Esophagus squamous epithelium (tissue), 5 donors: ENCODE measurements around the gene LIPC. TPM values are rescaled to one million over a fixed set of nuclear protein-coding genes. Genes with fewer than 3 reads are reported as not detected.

Source experiments
- DNase-seq: peaks from one replicate; lab custom pipeline; 2025; lab: John Stamatoyannopoulos, UW
- H3K27ac ChIP-seq, 4 donors: fragments of 200-600 bp; sonication (generic); one replicate each; pipeline ENCODE4 v1.5.1; 2016 to 2019; ENCODE audit warnings: mild to moderate bottlenecking in 1 of 4
- H3K27me3 ChIP-seq, 4 donors: fragments of 200-600 bp; sonication (generic); 1 replicate in 3 of 4; 2 replicates in 1 of 4; pipeline versions ENCODE4 v1.5.1 to v1.6.0; 2017 to 2021; ENCODE audit warnings: antibody characterized with exemption in 1 of 4
- H3K36me3 ChIP-seq, 3 donors: fragments of 200-600 bp; sonication (generic); one replicate each; pipeline ENCODE4 v1.5.1; 2016 to 2019
- H3K4me1 ChIP-seq, 3 donors: fragments of 200-600 bp; sonication (generic); one replicate each; pipeline ENCODE4 v1.5.1; 2017 to 2019
- H3K4me3 ChIP-seq, 4 donors: fragments of 200-600 bp; sonication (generic); 1 replicate in 3 of 4; 2 replicates in 1 of 4; pipeline ENCODE4 v1.5.1; 2016 to 2019; ENCODE audit warnings: mild to moderate bottlenecking in 2 of 4, moderate library complexity in 1 of 4
- H3K9me3 ChIP-seq, 3 donors: fragments of 200-600 bp; sonication (generic); one replicate each; pipeline ENCODE4 v1.5.1; 2016 to 2019
- POLR2A ChIP-seq, 4 donors: fragments of 450-650 bp; IDR thresholded peaks; one replicate each; pipeline ENCODE4 v1.6.1; 2017; ENCODE audit warnings: antibody characterized with exemption in 4 of 4, mild to moderate bottlenecking in 4 of 4, moderate library complexity in 3 of 4
- WGBS, 2 donors: methylation state at CpG; one replicate each; pipeline ENCODE4 v1.1.5; 2018; 5-methylcytosine and 5-hydroxymethylcytosine counted together
- intact Hi-C: fragments of 100-400 bp; cut with DNase I; formaldehyde crosslinking; loops from one replicate; pipeline ENCODE4 v1.15.0; 2022
- total RNA-seq, 4 donors: library from RNA; depleted of rRNA; stranded (reverse); fragments of >200 nt; gene quantifications; one replicate each; pipeline ENCODE4 v1.1.0, GENCODE V29; 2016
- TF ChIP-seq, protein P1 (sequence below), 6 experiments: fragments of 450-650 bp in 4 of 6; fragments of 200-600 bp in 2 of 6; sonication (generic) in 2 of 6; IDR thresholded peaks; one replicate each; pipeline ENCODE4 v1.5.1; 2016 to 2019; ENCODE audit warnings: antibody characterized with exemption in 6 of 6, mild to moderate bottlenecking in 4 of 6, moderate library complexity in 4 of 6
- donor health status: DM: yes; HTN: yes; CAD: no.

The LIPC gene
- 1 to 10 TPM in 1 of 4 donors, under 1 TPM in 2, not detected in 1; 0.27 to 1.1 (median 0.38) TPM for total RNA-seq

DNA sequence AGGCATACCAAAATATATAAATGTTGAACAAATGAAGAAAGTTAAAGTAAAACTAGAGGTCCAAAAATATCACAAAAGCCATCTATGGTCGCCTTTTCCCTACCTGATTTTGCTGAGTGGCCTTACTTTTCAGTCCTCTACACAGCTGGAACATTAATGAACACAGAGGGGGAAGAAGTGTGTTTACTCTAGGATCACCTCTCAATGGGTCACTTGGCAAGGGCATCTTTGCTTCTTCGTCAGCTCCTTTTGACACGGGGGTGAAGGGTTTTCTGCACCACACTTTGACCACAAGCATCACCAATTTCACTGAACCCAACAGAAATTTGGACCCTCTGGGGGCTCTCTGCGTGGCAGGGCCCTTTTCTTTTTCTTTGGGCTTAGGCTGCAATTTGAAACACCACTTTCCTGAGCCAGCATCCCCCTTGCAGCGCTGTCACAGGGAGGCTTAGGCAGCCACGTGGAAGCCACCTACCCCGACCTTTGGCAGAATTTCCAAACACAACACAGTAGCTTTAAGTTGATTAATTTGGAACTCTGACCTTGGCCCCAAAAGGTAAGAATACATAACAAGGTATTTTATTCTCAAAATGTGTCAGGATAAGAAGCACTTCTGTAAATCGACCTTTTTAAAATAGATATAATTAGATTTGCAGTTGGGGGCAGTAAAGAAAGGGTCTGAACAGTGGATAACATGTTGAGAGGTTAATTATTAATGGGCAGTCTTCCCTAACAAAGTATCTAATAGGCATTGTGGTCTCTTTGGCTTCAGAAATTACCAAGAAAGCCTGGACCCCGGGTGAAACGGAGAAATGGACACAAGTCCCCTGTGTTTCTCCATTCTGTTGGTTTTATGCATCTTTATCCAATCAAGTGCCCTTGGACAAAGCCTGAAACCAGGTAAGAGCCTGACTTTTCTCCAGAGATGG is at the start of gene LIPC:
LIPC (plus strand) TSS at position 771 of the 929 bp plus-strand sequence; CDS start at position 813, 42 bp downstream.
- WGBS, 2 donors, result 70 to 79% methylated on average over 10 of the region's 10 CpGs
- Histone ChIP-seq H3K9me3 (no peaks in the 10 kb centered on the region), H3K4me3 (no peak within 1 kb of the TSS), H3K36me3 (no peaks in the 10 kb centered on the region), H3K4me1 (peaks cover 0 to 17% (median 5%) of the 10 kb centered on the region in 3 donors), H3K27me3 (no peaks in the 10 kb centered on the region), H3K27ac (no peak within 1 kb of the TSS)
- intact Hi-C loops, result no loop called here
- TF ChIP-seq, protein P1, sequence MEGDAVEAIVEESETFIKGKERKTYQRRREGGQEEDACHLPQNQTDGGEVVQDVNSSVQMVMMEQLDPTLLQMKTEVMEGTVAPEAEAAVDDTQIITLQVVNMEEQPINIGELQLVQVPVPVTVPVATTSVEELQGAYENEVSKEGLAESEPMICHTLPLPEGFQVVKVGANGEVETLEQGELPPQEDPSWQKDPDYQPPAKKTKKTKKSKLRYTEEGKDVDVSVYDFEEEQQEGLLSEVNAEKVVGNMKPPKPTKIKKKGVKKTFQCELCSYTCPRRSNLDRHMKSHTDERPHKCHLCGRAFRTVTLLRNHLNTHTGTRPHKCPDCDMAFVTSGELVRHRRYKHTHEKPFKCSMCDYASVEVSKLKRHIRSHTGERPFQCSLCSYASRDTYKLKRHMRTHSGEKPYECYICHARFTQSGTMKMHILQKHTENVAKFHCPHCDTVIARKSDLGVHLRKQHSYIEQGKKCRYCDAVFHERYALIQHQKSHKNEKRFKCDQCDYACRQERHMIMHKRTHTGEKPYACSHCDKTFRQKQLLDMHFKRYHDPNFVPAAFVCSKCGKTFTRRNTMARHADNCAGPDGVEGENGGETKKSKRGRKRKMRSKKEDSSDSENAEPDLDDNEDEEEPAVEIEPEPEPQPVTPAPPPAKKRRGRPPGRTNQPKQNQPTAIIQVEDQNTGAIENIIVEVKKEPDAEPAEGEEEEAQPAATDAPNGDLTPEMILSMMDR (IDR thresholded peaks at IDR 0.05), result no peak
- no peak for TF ChIP-seq POLR2A (IDR thresholded peaks at IDR 0.05)
- no peak for DNase-seq

DNA sequence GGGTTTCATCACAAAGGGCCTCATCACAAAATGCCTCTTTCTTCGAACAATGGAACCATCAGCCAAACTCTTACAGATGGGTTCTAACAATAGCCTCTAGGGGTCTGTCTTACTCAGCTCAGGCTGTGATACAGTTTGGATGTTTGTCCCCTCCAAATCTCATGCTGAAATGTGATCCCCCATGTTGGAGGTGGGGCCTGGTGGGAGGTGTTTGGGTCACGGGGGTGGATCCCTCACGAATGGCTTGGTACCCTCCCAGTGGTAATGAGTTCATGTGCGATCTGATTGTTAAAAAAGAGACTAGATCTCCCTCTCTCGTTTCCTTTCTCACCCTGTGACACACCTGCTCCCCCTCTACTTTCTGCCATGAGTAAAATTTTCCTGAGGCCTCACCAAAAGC is 47.9 kb upstream of the LIPC start:
- Histone ChIP-seq H3K4me3 (no peak overlapping the region), H3K27me3 (no peaks in the 10 kb centered on the region), H3K27ac (no peak overlapping the region), H3K4me1 (no peaks in the 10 kb centered on the region), H3K36me3 (no peaks in the 10 kb centered on the region), H3K9me3 (no peaks in the 10 kb centered on the region)
- intact Hi-C loops, result no loop called here
- DNase-seq, result no peak
- TF ChIP-seq, protein P1 (IDR thresholded peaks at IDR 0.05), result no peak
- no peak for TF ChIP-seq POLR2A (IDR thresholded peaks at IDR 0.05)
- 78 to 89% methylated on average over 5 of the region's 5 CpGs for WGBS, 2 donors

DNA sequence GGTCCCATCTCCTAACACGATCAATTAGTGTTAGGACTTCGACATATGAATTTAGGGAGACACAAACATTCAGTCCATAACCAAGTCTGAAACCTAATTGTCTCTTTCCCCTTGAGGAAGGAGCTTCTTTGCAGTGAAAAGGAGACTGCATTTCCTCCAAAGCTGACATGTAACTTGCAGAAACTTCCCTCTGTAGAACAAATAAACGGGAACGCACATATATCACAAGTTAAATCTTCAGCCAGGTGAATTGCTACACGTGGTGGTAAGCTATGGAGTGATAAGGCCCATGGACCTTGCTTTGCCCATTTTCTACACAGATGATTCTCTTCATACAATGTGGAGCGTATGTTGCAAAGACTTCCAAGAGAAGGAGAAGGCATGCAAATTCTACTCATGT is 47.1 kb upstream of the LIPC start:
- no peak for TF ChIP-seq POLR2A (IDR thresholded peaks at IDR 0.05)
- TF ChIP-seq, protein P1 (IDR thresholded peaks at IDR 0.05), result no peak
- Histone ChIP-seq H3K36me3 (no peaks in the 10 kb centered on the region), H3K27ac (no peak overlapping the region), H3K4me3 (no peak overlapping the region), H3K27me3 (no peaks in the 10 kb centered on the region), H3K4me1 (no peaks in the 10 kb centered on the region), H3K9me3 (no peaks in the 10 kb centered on the region)
- intact Hi-C loops, result no loop called here
- DNase-seq, result no peak
- 83% methylated on average over 6 of the region's 6 CpGs for WGBS, 2 donors

DNA sequence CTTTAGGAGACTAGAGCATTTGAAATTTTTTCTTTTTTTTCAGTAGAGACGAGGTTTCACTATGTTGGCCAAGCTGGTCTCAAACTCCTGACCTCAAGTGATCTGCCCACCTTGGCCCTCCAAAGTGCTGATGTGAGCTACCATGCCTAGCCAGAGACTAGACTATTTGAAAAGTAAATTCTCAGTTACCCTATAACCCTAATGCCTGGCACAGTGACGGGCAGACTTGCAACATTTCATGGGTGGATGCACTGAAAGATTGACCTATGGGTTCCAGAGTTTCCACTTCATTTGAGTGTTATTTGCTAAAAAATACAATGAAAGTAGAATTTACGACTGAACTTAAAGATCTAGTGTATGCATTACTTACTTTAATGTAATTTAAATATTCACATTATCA is 45.7 kb upstream of the LIPC start:
- Histone ChIP-seq H3K4me3 (no peak overlapping the region), H3K27ac (no peak overlapping the region), H3K4me1 (no peaks in the 10 kb centered on the region), H3K27me3 (no peaks in the 10 kb centered on the region), H3K36me3 (no peaks in the 10 kb centered on the region), H3K9me3 (no peaks in the 10 kb centered on the region)
- no peak for TF ChIP-seq POLR2A (IDR thresholded peaks at IDR 0.05)
- TF ChIP-seq, protein P1 (IDR thresholded peaks at IDR 0.05), result no peak
- no peak for DNase-seq
- WGBS, 2 donors, result 76 to 93% methylated on average over 3 of the region's 3 CpGs
- intact Hi-C loops, result no loop called here

DNA sequence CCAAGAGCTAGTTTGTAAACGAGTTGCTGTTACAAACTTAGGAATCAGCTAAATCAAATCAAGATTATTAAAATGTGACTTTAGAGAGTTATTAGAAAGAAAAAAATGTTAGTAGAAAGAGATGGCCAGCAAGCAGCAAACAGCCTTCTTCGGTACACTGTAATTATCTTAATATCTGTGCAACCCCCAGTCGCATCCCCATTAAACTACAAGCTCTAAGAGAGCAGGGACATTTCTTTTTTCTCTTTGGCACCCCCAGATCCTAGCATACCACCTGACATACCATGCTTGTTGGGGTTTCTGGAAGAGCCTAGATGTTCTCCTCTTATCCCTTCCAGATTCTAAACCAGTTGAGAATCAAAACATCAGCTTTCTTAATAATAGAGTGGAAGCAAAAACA is 45.1 kb upstream of the LIPC start:
- no peak for DNase-seq
- TF ChIP-seq, protein P1 (IDR thresholded peaks at IDR 0.05), result no peak
- TF ChIP-seq POLR2A (IDR thresholded peaks at IDR 0.05), result no peak
- Histone ChIP-seq H3K27me3 (no peaks in the 10 kb centered on the region), H3K4me3 (no peak overlapping the region), H3K4me1 (no peaks in the 10 kb centered on the region), H3K27ac (no peak overlapping the region), H3K36me3 (no peaks in the 10 kb centered on the region), H3K9me3 (no peaks in the 10 kb centered on the region)
- 75 to 83% methylated on average over 3 of the region's 3 CpGs for WGBS, 2 donors
- intact Hi-C loops, result no loop called here
